GM21526 (cell line): ENCODE data around the gene MTHFR.

Experiments
- ATAC-seq: cut with Tn5 transposase; IDR thresholded peaks from one replicate; pipeline ENCODE4 v1.9.1; 2021; ENCODE audit warnings: moderate library complexity; ENCODE audit not compliant: unreplicated experiment, low FRiP score

MTHFR gene

DNA sequence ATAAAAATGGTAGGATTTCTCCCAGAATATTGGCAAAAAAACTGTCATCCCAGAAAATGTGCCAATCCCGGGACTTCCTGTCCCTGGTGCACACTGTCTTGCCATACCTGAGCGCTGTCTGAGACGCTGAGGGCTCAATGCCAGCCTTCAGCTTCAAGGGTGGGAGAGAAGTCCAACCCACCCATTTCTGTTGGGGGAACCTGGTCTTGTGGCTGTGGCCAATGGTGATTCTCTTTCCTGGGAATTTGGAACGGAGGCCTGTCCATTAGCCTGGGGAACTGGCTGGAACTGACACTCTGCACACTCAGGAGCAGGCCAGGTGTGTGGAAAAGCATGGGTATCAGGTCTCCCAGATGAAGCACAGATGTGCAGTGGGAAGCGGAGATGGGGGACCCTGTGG lies 6.7 kb downstream of the MTHFR start:
- ATAC-seq: no peak

DNA sequence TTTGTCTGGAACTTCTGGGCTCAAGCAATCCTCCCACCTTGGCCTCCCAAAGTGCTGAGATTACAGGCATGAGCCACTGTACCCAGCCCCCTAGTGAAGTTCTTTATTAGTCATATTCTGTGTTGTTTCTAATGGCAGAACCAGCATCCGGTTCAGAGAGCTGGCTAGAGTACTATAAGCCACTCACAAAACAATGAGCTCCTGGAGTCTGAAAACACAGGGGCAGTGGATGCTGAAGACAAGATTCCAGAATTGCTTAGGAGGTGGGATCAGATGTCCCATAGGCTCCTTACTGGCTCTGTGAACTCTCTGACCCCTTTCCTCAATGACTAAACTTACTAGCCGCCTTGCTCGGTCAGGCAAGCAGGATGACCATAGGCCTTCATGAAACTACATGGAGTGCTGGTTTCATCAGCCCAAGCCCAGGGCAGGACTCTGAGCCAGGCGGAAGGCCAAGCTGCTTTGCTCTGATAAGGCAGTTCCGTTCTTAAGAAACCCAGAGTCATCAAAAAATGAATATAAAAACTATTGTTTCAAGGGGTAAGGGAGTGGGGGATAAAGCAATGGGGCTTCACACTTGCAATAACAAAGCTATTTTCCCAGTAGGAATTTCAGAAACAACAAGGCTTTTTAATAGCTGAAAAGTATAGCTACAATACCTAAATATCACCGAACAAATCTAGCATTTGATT lies 8.1 kb downstream of the MTHFR start:
- ATAC-seq: no peak

DNA sequence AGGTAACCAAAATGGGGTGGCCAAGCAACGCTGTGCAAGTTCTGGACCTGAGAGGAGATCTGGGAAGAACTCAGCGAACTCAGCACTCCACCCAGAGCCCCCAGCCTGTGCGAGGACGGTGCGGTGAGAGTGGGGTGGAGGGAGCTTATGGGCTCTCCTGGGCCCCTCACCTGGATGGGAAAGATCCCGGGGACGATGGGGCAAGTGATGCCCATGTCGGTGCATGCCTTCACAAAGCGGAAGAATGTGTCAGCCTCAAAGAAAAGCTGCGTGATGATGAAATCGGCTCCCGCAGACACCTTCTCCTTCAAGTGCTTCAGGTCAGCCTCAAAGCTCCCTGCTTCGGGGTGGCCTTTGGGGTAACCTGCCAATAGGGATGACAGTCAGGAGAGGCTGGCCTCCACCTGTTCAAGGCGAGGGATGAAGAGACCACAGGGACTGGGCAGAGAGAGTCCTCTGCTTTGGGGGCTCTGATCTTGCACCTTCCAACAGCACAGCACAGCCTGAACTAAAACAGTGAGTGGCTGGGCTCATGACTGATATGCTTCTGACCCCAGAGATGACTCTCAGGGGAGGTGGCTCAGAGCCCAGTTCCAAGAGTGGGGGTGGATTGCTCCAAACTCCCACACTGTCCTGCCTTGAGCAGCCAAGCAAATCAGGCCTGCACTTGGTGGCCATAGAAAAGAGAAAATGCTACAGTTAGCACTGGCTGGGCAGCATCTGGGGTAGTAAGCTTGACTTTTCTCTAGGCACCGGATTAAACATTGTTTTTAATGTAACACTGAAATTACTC lies 9.5 kb downstream of the MTHFR start:
- ATAC-seq: no peak

DNA sequence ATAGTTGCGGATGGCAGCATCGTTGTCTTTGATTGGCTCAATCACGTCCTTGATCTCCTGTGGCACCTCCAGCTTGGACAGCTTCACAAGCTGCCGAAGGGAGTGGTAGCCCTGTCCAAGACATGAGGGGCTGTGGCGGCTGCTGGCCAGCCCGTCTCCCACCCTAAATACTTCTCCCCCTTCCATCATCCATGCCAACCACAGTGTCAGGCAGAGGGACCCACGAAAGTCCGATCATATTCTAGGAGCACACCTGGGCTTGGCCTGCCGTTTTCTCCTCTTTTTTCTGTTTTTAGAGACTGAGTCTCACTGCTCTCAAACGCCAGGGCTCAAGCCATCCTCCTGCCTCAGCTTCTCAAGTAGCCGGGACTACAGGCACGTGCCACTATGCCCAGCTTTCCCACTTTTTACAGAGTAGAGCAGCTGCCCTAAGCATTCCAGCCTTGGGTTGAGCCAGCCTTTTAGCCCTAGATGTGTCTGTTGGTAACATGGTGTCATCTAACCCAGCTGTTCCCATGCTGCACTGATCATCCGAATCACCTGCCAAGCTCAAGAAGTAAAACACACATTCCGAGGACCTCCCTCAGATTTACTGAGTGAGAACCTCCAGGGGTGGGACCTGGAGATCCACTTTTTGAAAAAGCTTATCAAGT lies 10.4 kb downstream of the MTHFR start:
- no peak for ATAC-seq

DNA sequence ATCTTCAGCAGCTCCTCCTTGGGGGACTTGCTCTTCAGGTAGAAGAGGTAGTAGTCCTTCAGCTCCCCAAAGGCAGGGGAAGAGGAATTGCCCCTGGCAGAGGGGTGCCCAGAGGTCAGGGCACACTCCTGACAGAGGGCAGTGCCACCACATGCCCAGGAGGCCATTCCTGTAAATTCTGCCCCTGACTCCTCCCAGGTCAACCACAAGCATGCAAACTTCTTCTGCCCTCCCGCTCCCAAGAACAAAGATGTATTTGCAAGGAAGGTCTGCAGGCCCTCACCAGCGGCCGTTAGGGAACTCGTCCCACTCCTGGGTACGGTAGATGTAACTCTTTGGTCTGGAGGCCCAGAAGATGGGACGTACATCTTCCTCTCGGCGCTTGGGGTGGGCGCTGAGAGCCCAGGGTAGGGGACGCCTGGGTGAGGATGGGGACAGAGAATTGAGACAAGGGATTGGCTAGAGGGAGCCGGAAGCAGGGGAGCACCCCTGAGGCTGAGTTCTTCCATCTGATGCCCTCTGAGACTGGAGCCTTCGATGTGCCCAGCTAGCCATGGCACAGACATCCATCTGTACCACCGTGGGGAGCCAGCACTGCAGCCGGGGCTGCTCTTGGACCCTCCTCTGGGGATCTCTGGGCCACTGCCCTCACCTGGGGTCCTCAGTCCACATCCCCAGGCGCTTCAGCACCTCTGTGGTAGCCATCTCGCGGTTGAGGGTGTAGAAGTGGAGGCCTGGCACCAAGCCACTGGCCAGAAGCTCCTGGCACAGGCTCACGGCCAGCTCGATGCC lies 11.1 kb downstream of the MTHFR start:
- no peak for ATAC-seq

DNA sequence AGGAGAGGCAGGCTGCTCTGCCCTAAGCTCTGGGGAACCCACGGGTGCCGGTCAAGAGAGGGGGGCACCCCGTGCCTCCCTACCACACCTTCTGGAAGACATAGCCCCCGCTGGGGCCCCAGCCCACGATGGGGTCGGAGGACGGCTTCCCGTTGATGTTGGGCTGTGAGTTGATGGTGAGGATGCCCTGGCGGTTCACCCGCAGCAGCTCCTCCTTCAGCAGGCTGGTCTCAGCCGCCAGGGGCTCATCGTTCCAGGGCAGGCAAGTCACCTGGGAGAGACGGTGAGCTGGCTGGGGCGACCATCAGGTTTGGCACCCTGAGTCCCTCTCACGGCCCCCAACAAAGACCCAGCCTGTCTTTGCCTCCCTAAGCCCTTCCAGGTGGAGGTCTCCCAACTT lies 11.9 kb downstream of the MTHFR start:
- no peak for ATAC-seq

DNA sequence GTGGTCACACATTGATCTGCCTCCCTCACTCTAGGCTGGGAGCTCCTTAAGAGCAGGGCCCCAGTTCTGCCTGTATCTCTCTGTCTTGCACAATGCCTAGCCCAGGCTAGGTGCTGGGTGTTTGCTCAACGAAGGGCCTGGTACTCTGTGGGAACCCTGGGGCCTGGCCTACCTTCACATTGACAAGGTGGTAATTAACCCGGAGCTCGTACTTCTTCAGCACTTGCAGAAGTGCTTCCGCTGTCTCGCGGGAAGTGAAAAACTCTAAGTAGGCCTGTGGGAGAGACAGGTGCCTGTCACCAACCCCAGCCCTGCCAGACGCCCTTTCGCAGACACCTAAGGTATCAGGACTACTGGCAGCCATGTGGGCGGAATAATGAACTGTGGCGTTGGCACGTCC lies 13.7 kb downstream of the MTHFR start:
- ATAC-seq: no peak

DNA sequence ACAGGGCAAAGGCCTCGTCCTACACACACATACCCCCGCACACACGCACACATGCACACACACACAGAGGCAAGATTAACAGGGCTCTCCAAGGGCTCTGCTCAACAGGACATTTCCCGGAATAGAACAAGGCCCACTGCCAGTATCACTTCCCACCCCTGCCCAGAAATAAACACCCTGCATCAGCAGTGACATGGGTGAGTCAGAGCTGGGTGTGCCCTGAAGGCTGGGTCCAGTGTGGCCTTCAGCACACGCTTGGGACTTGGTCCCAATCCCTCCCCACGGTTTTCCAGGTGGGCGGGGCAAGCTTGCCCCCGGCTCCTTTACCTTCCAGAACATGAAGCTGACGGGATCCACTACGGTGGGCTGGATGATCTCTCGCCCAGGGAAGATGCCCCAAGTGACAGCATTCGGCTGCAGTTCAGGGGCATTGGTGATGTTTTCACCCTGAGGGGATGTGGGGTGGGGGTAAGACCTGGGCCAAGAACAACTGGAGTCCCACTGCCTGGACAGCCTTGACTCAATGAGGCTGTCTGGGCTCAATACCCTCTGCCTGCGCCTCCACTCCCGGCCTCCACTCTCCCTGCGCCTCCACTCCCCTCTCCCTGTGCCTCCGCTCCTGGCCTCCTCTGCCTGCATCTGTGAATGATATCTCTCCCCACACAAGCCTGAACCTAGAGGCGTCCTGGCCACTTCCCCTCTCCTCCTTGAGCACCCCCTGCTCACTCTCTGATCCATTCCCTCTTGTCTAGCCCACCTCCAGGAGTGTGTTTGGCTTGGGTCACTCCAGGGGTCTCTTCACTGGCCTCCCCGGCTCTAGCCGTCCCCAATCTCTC lies 14.7 kb downstream of the MTHFR start:
- no peak for ATAC-seq

DNA sequence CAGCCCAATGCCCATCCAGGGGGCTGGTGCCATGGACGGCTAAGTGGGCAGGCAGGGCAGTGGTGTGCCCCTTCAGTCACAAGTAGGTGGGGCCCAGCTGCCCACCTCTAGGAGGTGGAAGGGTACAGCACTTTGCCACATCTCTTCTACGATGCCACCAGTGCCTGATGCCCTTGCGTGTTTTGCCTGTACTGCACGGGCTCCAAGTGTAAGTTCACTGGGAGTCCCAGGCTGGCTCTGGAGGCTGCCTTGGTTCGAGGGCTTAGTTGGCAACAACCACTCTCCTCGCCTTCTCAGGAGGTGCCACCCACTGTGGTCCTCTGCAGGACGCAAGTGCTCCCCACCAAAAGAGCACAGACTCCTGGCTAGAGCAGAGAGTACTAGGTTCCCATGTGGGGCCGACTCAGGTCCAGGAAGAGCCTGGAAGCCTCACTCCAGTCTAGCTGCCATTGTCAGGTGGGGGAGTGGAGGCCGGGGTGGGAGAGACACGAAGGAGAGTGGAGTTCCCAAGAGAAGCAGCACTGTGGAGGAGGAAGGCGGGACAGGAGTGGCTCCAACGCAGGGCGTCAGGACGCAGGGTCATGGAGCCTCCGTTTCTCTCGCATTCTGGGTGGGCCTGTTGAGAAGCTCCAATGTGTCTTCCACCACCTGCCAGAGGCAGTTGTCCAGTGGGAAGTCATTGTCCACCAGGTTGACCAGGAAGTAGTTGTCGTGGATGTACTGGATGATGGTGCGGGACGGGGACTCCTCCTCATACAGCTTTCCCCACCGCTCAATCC lies 15.5 kb downstream of the MTHFR start:
- ATAC-seq: no peak

DNA sequence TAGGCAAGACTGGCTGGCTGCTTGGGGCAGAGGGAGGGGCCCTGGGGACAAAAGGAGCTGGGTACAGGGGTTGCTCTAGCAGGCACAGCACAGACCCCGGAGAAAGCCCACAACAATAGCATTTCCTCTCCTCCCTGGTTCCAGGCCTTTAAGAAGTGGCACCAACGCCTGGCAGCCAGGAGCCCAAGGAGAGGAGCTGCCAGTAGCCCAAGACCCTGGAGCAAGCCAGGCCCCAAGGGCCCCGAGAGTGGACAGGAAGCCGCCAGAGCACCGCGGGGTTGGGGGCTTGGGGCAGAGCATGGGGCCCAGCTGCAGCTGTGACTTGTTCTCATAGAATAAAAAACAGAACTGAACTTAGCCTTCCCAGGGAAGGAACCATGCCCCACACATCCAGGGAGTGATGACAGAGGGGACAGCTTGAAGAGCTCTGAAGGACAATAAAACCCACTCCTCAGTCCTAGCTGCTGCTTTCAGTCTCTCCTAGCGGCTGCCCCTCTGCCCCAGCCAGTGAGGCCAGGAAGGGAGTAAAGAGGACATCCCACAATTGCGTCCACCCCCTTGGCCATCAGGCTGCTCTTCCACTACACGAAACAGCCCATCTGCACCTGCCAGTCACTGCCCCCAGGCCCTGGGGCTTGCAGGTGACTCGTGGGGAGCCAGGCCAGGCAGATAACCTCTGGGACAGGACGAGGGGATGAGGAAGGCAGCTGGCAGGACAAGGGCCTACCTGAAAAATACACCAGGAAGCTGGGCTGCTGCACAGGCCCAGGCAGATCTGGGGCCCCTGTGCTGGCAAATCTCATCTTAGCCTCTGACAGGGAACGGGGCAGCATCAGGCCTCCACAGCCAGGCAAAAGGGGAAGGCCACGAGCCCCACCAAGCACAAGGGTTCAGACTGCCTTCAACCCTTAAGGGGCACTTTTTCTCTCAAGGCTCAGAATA lies 16.4 kb downstream of the MTHFR start:
- no peak for ATAC-seq

DNA sequence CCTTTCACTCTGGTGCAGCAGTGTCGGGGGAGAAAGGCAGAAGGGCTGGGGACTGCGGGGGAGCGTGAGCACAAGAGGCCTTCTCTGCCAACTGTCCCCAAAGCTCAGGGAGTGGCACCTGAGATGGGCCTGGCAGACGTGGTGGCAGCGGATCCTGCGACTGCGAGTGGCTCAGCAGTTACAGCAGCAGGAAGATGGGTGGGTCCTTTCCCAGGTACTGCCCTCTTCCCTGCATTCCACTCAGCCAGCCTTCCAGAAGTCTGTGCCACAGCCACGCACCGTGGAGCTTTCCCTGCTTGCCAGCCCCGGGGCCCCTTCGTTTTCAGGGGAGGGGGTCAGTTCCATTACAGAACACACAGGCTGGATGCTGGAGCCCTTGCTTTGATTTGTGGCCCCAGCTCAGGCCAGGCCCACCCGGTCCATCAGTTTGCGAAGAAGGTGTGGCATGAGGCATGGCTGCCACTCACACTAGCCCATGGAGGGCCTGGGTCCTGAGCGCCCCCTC lies 17.2 kb downstream of the MTHFR start:
- no peak for ATAC-seq

DNA sequence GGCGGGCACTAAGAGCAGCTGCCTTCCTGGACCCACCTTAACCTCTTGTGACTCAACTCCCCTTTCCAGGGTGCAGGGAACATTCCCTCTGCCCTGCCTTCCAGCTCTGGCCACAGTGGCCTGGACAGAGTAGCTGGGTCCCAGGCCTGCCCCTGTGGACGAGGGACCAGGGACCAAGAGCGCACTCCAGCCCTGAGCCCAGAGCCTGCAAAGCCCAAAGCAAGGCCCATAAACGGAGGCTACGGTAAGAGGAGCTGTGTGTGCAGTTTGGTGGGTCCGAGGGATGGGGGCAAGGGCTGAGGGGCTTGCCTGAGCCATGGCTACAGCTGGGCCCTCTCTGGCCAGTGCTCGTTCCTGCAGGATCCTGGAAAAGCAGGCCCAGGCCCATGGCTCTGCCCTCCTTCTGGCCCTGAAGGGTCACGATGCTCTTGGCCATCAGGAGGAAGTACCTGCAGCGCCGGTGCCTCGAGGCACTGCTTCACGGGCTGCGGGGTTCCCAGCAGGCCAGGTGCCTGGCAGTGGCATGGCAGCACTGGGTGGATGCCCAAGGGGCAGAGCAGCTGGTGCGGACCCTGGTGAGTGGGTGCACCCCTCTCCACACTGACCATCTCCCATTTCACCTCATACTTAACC lies 17.8 kb downstream of the MTHFR start:
- ATAC-seq: no peak

DNA sequence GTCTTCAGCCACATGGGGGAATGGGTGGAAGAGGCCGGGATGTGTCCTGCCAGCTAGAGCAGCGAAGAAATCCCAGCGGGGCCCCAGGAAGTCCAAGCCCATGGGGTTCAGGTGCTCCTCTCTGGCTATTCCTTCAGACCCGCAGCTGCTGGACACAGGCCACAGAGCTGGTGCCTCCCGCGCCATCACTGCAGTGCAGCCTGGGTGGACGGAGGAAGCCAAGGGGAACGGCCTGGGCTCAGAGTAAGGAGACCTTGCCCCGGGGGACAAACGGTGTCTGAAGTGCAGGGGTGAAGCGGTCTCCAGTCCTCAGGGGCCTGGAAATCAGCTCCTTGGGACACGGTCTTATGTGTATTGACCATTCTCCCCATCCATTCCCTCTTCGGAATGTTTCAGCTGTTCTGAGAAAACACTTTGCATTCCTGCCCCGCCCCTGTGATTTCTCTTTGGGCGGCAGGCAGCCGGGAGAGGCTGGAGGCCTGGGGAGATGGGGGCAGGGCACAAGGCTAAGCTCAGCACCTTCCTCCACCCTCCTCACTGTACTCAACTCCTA lies 18.4 kb downstream of the MTHFR start:
- no peak for ATAC-seq

DNA sequence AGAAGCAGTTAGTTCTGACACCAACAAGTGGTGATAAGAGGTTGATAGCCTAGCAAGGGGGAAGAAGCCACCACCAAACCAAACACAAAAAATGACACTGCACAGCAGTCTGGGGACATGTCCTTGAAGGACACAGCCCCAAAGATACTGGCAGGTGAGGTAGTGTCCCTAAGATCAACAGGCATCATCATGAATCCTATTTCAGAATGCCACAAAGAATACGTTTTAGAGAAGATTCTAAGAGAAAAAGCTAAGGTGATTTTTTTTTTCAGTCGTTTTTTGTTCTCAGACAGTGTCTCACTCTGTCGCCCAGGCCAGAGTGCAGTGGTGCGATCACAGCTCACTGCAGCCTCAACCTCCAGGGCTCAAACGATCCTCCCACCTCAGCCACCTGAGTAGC lies 19.6 kb downstream of the MTHFR start:
- no peak for ATAC-seq

DNA sequence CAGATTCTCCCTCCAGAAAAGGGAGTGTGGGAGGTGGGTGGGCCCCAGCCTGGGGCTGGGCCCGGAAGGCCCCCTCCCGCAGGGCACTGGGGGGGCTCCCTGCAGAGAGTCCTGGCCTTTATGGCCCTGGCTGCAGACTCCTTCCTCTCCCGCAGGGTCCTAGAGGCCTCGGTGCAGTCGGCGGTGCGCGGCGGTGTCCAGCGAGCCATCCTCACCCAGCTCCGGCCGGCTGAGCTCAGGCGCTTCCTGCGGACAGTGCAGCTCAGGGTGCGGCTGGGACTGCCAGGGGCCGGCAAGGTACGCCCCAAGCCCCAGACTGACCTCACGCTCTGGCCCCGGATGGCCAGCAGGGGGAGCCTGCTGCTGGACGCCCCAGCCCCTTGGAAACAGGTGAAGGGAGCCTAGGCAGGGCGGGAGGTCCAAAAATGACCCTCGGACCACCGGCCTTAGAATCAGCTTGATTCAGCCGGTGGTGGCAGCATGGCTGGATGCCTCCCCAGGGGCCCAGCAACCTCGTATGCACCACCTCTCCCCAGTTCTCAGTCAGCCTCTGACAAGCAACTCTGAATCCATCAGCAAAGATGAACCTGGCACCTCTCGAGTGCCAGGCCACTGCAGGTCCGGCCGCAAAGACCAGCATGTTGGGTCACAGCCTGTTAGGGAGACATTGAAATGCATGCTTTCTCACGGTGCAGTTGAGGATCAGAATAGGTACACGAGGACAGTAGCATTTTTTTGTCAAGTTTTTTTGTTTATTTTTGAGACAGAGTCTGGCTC lies 20.6 kb downstream of the MTHFR start:
- no peak for ATAC-seq

DNA sequence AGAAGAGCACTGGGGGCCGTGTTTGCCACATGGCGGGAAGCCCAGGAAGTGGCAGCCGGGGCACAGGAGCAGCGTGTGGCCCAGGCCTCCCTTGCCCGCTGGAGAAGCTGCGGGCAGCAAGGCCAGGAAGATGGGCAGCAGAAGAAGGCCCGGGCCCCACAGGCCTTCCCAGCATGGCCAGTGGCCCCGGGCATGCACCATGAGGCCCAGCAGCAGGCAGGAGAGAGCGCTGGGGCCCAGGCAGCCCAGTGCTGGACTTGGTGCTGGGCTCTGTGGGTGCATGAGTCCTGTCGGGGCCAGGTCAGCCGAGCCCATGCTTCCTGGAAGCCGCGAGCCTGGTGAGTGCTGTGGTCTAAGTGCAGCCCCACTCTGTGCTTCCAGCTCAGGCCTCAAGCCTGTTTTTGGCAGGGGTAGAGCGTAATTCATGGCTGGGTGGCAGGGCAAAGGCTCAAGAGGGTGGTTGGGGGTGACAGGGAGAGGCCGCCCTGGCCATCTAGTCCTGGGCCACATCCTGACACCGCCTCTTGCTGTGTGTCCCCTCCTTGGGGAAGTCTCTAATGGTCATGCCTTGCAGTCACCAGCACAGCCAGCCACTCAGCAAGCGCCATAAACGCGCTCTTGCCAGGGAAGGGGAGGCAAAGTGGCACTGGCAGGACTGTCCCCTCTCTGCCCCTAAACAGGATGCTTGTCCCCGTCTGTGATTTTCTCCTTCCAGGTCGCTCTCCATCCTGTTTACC lies 21.3 kb downstream of the MTHFR start:
- ATAC-seq: no peak
